Measurements from ENCODE around the gene PCSK1N. TPM values are rescaled to one million over a fixed set of nuclear protein-coding genes. Genes with fewer than 3 reads are reported as not detected.
A peak's percentile ranks its signal among the peaks of the same experiment; 100 is the strongest.

PCSK1N gene
- total and polyA plus RNA-seq, 9 of the 15 experiments (the other 6 are each of a cell fraction or from before 2014, with no cell fraction given), result 0.07 to 0.55 (median 0.54) TPM; not detected in 6

DNA sequence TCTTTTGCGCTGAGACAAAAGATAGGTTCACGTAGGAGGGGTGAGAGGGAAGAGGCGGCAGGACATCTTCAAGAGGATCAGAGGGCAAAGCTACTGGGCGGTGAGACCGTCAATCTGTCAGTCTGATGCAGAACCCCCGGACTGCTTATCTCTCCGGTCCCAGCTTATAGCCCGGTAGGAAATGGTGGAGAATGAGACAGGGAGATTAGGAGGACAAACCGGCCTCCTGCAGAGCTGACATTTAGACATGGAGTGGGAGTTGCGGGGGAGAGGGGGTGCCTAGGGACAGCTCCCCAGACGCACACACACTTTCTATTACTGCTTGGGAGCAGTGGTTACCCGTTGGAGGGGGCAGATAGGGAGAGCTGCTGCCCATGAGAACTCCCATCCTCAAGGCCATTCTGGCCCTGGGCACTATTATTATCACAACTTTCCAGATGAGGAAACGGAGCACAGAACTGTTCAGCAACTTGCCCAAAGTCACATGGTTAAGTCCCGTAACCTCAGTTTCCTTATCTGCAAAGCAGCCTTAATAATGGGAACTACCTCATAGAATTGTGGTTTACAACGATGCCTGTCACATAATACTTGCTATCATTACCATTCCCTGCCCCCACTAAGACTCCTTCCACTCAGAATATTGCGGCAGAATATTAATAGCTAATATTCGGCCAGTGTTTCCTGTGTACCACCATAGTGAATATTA lies 34.7 kb downstream of the PCSK1N start (continued):
- TF ChIP-seq ILK (tag; IDR thresholded peaks at IDR 0.05; ENCODE audit: borderline replicate concordance, low read depth) (no peak), CHCHD3 (CRISPR knock-in tag; IDR thresholded peaks at IDR 0.05) (no peak), HMG20B (CRISPR knock-in tag; IDR thresholded peaks at IDR 0.05) (no peak), FOXP1 (CRISPR knock-in tag; IDR thresholded peaks at IDR 0.05) (no peak), XRCC3 (IDR thresholded peaks at IDR 0.05) (no peak), BRCA1 (IDR thresholded peaks at IDR 0.05) (no peak), BRCA1 (CRISPR knock-in tag; IDR thresholded peaks at IDR 0.05) (no peak), NONO (IDR thresholded peaks at IDR 0.05; ENCODE audit: low read depth in 2 of 2, low read length in 1 of 2) (no peak), JUNB (CRISPR knock-in tag; conservative IDR thresholded peaks at IDR 0.05) (no peak), MAFG (tag; conservative IDR thresholded peaks at IDR 0.05) (no peak)
- TF ChIP-seq, protein P1, sequence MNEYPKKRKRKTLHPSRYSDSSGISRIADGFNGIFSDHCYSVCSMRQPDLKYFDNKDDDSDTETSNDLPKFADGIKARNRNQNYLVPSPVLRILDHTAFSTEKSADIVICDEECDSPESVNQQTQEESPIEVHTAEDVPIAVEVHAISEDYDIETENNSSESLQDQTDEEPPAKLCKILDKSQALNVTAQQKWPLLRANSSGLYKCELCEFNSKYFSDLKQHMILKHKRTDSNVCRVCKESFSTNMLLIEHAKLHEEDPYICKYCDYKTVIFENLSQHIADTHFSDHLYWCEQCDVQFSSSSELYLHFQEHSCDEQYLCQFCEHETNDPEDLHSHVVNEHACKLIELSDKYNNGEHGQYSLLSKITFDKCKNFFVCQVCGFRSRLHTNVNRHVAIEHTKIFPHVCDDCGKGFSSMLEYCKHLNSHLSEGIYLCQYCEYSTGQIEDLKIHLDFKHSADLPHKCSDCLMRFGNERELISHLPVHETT (CRISPR knock-in tag; conservative IDR thresholded peaks at IDR 0.05 in 1 of 2, IDR thresholded peaks at IDR 0.05 in 1 of 2), result peak in 1 of 2 experiments; percentile 97; a peak in 2 of 4 replicates
- TF ChIP-seq, protein P2, sequence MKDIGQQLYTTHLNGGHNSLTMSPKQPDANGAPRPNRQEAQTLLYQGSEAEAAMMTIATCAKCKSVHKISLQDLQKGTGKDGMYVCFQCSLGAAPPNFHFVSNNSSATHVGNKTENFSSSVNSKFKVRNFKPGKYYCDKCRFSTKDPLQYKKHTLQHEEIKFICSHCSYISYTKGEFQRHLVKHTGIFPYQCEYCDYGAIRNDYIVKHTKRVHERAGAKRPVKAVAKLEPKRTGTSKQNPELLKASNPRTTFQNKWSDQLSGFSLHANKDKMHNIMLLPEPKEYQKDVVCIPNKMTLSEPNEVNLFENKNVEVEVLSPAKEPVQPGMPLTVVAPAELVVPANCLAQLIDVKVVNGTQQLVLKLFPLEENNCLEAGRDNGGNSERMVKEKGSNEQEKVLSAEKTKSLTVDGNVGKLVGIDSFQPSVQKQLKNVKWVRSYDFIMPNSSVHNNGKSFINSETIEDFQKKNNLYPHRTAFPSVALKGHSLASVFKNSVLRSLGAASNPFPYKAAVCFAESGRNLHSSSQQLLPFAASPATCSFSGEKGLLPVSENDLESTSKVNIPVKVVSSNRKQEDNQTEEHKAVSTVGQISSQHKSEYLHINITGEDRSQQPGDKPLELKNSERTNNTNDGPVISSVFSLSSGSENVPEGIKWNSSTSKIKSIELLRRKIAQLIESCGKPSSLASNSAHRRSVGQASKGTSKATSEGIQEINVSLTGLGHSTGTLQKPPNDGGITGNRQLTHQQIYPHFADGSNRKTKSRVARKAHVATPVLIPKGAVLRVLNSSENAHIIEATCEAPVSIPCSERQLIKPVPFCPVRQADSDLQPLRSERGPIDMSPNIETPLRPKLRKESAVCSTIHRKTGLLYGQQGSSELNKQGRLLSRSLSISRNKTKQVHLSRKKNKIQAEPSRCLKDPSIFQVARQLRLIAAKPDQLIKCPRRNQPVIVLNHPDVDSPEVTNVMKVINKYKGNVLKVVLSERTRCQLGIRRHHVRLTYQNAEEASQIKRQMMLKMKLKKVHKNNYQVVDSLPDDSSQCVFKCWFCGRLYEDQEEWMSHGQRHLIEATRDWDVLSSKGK (CRISPR knock-in tag; IDR thresholded peaks at IDR 0.05), result no peak
- TF ChIP-seq, protein P3, sequence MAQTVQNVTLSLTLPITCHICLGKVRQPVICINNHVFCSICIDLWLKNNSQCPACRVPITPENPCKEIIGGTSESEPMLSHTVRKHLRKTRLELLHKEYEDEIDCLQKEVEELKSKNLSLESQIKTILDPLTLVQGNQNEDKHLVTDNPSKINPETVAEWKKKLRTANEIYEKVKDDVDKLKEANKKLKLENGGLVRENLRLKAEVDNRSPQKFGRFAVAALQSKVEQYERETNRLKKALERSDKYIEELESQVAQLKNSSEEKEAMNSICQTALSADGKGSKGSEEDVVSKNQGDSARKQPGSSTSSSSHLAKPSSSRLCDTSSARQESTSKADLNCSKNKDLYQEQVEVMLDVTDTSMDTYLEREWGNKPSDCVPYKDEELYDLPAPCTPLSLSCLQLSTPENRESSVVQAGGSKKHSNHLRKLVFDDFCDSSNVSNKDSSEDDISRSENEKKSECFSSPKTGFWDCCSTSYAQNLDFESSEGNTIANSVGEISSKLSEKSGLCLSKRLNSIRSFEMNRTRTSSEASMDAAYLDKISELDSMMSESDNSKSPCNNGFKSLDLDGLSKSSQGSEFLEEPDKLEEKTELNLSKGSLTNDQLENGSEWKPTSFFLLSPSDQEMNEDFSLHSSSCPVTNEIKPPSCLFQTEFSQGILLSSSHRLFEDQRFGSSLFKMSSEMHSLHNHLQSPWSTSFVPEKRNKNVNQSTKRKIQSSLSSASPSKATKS (CRISPR knock-in tag; IDR thresholded peaks at IDR 0.05), result no peak
- TF ChIP-seq, protein P4, sequence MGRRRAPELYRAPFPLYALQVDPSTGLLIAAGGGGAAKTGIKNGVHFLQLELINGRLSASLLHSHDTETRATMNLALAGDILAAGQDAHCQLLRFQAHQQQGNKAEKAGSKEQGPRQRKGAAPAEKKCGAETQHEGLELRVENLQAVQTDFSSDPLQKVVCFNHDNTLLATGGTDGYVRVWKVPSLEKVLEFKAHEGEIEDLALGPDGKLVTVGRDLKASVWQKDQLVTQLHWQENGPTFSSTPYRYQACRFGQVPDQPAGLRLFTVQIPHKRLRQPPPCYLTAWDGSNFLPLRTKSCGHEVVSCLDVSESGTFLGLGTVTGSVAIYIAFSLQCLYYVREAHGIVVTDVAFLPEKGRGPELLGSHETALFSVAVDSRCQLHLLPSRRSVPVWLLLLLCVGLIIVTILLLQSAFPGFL (CRISPR knock-in tag; IDR thresholded peaks at IDR 0.05), result no peak

All from K562 (cell line).